ENCODE measurements around the gene COL16A1. TPM values are rescaled to one million over a fixed set of nuclear protein-coding genes. Genes with fewer than 3 reads are reported as not detected.
A peak's percentile ranks its signal among the peaks of the same experiment; 100 is the strongest.

COL16A1 gene
- total RNA-seq, 3 donors from 2014 or later, result 11.2 to 62.9 (median 19.3) TPM

GRCh38 chr1:31675161-31675560 is 28.7 kb downstream of the COL16A1 start:
- Histone ChIP-seq H3K9me3 (no peaks in the 10 kb centered on the region), H3K4me1 (ENCODE audit: low read depth) (peaks cover 6% of the 10 kb centered on the region), H3K4me3 (no peak overlapping the region), H3K36me3 (ENCODE audit: low read depth) (no peaks in the 10 kb centered on the region)
- intact Hi-C loops (cut with DNase I, micrococcal nuclease), result no loop called here
- TF ChIP-seq CTCF (IDR thresholded peaks at IDR 0.05), result no peak
- ATAC-seq (no peak), DNase-seq (no peak)

GRCh38 chr1:31674626-31675025 is 29.2 kb downstream of the COL16A1 start:
- Histone ChIP-seq H3K36me3 (ENCODE audit: low read depth) (no peaks in the 10 kb centered on the region), H3K4me3 (no peak overlapping the region), H3K4me1 (ENCODE audit: low read depth) (peaks cover 12% of the 10 kb centered on the region), H3K9me3 (no peaks in the 10 kb centered on the region)
- no peak for DNase-seq
- ATAC-seq, result no peak
- no peak for TF ChIP-seq CTCF (IDR thresholded peaks at IDR 0.05)
- intact Hi-C loops (cut with DNase I, micrococcal nuclease), result no loop called here

GRCh38 chr1:31673433-31673832 is 30.4 kb downstream of the COL16A1 start:
- DNase-seq (no peak), ATAC-seq (no peak)
- H3K36me3 ChIP-seq (ENCODE audit: low read depth), result no peaks in the 10 kb centered on the region
- no peak for TF ChIP-seq CTCF (IDR thresholded peaks at IDR 0.05)
- intact Hi-C loops (cut with DNase I, micrococcal nuclease), result no loop called here
- no peak overlapping the region for H3K4me3 ChIP-seq
- H3K4me1 ChIP-seq (ENCODE audit: low read depth), result peaks cover 19% of the 10 kb centered on the region
- H3K9me3 ChIP-seq, result no peaks in the 10 kb centered on the region

GRCh38 chr1:31672986-31673385 is 30.8 kb downstream of the COL16A1 start:
- ATAC-seq, result no peak
- Histone ChIP-seq H3K4me1 (ENCODE audit: low read depth) (peaks cover 19% of the 10 kb centered on the region), H3K4me3 (no peak overlapping the region), H3K9me3 (no peaks in the 10 kb centered on the region), H3K36me3 (ENCODE audit: low read depth) (no peaks in the 10 kb centered on the region)
- intact Hi-C loops (cut with DNase I, micrococcal nuclease), result no loop called here
- no peak for TF ChIP-seq CTCF (IDR thresholded peaks at IDR 0.05)
- no peak for DNase-seq

- Histone ChIP-seq H3K9me3 (no peaks in the 10 kb centered on the region), H3K36me3 (ENCODE audit: low read depth) (no peaks in the 10 kb centered on the region), H3K4me3 (no peak overlapping the region), H3K4me1 (ENCODE audit: low read depth) (peaks cover 25% of the 10 kb centered on the region)
- DNase-seq, result no peak
- intact Hi-C loops (cut with DNase I, micrococcal nuclease), result no loop called here
- no peak for TF ChIP-seq CTCF (IDR thresholded peaks at IDR 0.05)
- no peak for ATAC-seq
Observed at GRCh38 chr1:31671561-31672201, 32.1 kb downstream of the COL16A1 start.

- H3K4me3 ChIP-seq, result no peak overlapping the region
- ATAC-seq (no peak), DNase-seq (peak in 1 of 3 donors; percentile 29)
- no peak for TF ChIP-seq CTCF (IDR thresholded peaks at IDR 0.05)
- intact Hi-C loops (cut with DNase I, micrococcal nuclease), result no loop called here
- no peaks in the 10 kb centered on the region for H3K9me3 ChIP-seq
- H3K36me3 ChIP-seq (ENCODE audit: low read depth), result no peaks in the 10 kb centered on the region
- peaks cover 31% of the 10 kb centered on the region for H3K4me1 ChIP-seq (ENCODE audit: low read depth)
Observed at GRCh38 chr1:31671147-31671546, 32.7 kb downstream of the COL16A1 start.
